Right kidney (tissue), 1 donor: Measurements from ENCODE around the gene HCRT.
"Not testable (repeated sequence)": the region's sequence is repeated elsewhere in the genome, so short reads cannot be mapped to it uniquely, and the experiment has no call there.

Source experiments
- DNase-seq: peaks from one replicate; pipeline ENCODE4 v3.0.0-alpha.2; 2016

The HCRT gene

DNA sequence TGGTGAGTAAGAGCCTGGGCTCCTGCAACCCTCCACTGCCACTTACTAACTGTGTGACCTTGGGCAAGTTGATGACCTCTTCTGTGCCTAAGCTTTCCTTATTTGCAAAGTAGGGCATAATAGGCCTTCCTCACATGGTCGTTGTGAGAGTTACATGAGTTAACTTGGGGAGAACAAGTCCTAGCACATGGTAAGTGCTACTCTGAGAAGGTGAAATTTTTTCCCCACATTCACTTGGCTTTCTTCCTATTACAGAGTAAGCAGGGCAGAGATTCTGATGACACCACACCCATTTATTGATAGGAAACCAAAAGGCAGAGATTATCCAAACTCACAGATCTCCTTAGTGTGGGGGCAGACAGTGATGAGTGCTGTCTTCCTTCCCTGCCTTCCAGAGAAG lies 5.9 kb downstream of the HCRT start:
- DNase-seq = no peak

DNA sequence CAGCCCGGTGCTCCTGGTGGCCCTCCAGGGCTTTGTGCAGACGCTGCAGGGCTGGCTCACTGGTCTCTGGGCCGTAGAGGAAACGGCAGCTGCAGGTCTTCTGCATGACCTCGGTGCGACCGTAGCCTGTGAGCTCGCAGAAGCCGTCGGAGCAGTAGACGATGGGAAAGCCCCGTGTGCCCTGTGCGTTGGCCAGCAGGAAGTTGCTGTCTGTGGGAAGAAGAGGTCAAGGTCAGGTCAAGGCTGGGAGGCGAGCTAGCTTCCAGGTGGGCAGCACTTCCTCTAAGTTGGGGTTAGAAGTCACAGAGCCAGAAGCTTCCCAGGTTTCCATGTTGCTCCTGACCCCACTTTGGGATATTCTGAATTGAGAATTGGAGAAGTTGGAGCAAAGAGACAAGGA lies 6.4 kb downstream of the HCRT start:
- DNase-seq = no peak

GRCh38 chr17:42177684-42178083 lies 7.6 kb downstream of the HCRT start:
- no peak for DNase-seq

DNA sequence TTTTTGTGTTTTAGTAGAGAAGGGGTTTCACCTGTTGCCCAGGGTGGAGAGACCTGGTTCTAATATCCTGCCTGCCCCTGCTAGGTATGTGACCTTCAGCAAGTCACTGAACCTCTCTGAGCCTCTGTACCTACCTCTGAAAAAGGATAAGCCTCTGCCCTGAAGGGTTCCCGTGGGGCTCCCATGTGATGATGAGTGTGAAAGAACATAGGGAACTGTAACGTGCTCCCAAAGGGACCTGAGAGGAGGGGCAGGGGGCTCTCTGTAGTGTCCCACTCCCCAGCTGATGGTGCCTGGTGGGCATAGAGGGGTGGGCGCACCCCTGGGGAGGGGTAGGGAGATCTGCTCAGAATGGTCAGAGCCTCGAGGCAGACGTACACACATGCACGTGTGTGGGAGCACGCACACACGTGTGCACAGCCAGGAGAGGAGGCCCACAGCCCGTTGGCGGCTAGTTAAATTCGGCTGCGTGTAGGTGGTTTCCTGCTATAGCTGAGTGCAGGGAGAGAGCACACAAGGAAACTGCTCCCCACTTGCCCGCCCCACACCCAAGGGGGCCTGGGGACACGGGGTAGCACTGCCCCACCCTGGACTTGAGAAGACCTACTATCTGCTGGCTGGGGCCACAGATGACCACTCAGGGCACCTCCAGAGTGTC lies 11.0 kb downstream of the HCRT start:
- DNase-seq = no peak

DNA sequence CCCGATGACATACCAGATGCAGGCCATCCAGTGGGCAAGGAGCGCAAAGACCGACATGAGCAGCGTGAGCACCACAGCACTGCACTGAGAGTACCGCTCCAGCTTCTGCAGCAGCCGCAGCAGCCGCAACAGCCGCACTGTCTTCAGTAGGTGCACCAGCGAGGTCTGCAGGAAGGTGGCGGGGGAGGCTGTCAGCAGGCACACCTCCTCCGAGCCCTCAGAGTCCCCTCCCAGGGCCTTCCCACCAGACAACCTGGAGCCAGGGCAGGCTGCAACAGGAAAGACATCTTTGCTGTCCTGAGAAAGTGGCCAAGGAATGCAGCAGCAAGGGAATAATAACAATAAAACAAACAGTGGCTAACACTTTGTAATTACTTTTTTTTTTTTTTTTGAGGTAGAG lies 13.4 kb downstream of the HCRT start:
- DNase-seq = no peak

GRCh38 chr17:42169351-42169750 lies 15.9 kb downstream of the HCRT start:
- no peak for DNase-seq

- DNase-seq = no peak
Observed at GRCh38 chr17:42167807-42168206, 17.4 kb downstream of the HCRT start.

GRCh38 chr17:42166196-42166763 lies 19.0 kb downstream of the HCRT start:
- DNase-seq = no peak

- DNase-seq = no peak
Observed at GRCh38 chr17:42165751-42166150, 19.5 kb downstream of the HCRT start.

- no peak for DNase-seq
Observed at GRCh38 chr17:42163696-42164407, 21.4 kb downstream of the HCRT start.

- no peak for DNase-seq
Observed at GRCh38 chr17:42163113-42163512, 22.1 kb downstream of the HCRT start.

DNA sequence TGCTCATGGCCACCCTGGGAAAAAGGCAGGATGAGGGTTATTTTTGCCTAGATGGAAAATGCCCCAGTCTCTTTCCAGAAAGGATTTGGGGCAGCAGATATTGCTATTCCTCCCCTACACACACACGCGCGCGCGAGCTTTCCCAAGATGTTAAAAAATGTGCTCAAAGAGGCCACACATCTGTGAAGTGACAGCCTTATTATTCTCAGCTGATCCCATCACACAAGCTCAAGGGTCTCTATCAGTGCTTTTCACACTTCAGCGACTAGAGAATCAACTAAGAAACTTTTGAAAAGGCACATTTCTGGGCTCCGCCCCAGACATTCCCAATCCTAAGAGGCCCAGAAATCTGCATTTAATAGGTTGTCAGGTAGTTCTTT lies 24.7 kb downstream of the HCRT start:
- DNase-seq = no peak

GRCh38 chr17:42159796-42160530 lies 25.3 kb downstream of the HCRT start:
- DNase-seq = no peak

DNA sequence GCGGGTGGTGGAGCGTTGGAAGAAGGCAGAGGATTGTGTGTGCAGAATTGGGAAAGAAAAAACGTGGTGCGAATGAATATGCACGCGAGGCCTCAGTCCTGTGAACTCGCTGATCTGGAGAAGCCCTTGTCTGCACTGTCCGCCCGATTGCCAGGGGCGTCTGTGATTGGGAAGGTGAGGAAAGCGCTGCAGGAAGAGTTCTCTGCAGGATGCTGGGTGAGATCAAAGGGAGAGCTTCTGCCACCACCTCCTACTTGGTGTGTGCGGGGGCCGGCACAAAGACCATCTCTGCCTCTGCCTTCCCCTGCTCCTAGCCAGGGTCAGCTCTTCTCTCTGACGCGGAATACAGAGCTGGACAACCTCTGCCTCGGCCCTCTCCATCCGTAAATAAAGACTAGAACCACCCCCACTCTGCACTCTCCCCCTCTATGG lies 29.6 kb downstream of the HCRT start:
- DNase-seq = no peak

DNA sequence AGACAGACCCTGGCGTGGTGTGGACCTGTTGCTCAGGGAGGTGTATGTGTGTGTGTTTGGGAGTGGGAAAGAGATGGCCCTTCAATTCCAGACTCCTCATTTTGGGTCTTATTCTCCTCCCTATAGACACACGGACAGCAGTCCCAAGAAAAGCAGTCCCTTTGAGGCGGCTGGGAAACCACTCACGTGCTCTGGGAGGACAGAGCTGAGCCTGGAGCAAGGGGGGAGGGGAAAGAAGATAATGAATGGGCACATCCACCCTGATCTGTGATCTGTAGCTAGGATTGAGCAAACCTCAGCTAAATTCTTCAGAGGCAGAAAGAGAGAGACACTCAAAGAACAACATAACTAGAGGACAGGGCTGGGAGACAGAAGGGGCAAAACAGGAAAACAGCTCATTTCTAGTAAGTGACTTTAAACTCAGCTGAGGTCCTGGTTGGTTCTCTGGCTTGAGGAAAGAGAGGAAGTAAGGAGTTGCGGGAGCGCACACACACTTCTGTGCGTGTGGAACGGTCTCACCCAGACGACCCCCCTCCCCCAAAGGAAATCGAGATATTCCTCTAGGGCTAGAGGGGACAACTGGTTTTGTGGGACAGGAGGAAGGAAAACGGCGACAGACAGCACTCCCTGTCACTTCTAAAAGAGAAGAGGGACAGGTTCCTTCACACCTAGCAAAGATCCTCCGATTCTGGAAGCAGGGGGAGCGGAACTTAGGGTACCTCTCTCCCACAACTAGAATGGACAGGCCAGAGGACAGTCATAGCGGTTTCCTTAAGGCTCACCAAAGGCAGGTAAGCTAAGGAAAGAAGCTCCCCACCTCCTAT lies 31.1 kb downstream of the HCRT start:
- DNase-seq = no peak

- DNase-seq = no peak
Observed at GRCh38 chr17:42146911-42147607, 38.2 kb downstream of the HCRT start.

DNA sequence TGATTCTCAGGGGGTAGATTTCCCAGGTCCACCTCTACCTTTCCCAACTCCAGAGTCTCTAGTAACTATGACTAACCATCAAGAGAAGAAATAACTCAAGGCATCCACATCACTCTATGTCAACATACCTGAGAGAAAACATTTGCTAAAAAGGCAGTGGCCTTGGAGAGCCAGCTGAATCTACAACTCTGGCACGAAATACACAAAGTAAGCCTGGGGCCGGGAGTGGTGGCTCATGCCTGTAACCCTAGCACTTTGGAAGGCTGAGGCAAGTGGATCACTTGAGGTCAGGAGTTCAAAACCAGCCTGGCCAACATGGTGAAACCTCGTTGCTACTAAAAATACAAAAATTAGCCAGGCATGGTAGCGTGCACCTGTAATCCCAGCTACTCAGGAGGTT lies 42.1 kb downstream of the HCRT start:
- not testable (repeated sequence) for DNase-seq

- DNase-seq = no peak
Observed at GRCh38 chr17:42142371-42142896, 42.8 kb downstream of the HCRT start.

- no peak for DNase-seq
Observed at GRCh38 chr17:42141382-42141781, 43.9 kb downstream of the HCRT start.

DNA sequence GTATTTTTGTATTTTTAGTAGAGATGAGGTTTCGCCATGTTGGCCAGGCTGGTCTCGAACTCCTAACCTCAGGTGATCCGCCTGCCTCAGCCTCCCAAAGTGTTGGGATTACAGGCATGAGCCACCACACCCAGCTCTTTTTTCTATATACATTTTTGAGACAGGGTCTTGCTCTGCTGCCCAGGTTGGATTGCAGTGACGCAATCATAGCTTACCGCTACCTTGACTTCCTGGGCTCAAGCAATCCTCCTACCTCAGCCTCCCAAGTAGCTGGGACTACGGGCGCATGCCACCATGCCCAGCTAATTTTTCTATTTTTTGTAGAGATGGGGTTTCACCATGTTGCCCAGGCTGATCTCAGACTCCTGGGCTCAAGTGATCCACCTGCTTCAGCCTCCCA lies 44.6 kb downstream of the HCRT start:
- DNase-seq = not testable (repeated sequence)

DNA sequence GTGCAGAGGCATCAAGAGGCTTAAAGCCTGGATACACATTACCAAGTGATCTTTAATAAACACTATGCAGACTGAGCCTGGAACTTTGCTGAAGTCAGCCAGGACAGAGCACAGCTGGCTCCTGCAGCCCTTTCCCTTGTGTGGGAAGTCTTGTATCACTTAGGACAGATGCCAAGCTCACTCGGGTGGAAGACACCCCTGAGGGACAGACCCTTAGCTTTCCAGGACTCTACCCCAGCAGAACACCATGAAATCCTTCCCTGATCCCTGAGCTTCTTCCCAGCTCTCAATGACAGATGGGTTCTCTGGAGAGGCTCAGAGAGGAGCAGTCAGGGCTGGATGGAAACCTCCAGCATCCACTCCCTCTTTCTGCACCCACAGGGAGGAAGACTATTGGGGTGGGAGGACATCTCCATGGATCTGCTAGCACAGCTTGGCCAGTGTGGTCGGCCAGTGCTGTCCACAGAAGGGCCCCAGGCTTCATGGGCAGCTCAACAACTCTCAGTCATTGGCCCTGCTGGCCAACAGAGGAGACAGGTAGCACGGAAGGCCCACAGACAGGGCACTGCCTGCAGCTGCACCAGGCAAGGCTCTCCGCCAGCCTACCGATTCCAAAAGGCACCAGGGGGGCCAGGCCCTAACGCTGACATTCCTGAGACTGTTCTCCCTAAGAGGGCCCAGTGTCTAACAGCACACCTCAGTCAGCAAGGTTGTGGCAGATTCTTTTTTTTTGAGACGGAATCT lies 46.3 kb downstream of the HCRT start:
- no peak for DNase-seq
